Esophagus muscularis mucosa (tissue), 3 donors: ENCODE measurements around the gene PREX1.

ENCODE experiments used
- POLR2AphosphoS5 ChIP-seq, 2 donors: sonication (generic); formaldehyde crosslinking; IDR thresholded peaks; one replicate each; pipeline ENCODE4 v1.6.1; 2017; ENCODE audit warnings: antibody characterized with exemption in 2 of 2
- TF ChIP-seq, protein P1 (sequence below), 3 experiments: fragments of 200-600 bp in 2 of 3; fragments of 450-650 bp in 1 of 3; sonication (generic) in 2 of 3; IDR thresholded peaks; one replicate each; pipeline ENCODE4 v1.5.1; 2017 to 2019; ENCODE audit warnings: antibody characterized with exemption in 3 of 3, mild to moderate bottlenecking in 2 of 3, moderate library complexity in 1 of 3

DNA sequence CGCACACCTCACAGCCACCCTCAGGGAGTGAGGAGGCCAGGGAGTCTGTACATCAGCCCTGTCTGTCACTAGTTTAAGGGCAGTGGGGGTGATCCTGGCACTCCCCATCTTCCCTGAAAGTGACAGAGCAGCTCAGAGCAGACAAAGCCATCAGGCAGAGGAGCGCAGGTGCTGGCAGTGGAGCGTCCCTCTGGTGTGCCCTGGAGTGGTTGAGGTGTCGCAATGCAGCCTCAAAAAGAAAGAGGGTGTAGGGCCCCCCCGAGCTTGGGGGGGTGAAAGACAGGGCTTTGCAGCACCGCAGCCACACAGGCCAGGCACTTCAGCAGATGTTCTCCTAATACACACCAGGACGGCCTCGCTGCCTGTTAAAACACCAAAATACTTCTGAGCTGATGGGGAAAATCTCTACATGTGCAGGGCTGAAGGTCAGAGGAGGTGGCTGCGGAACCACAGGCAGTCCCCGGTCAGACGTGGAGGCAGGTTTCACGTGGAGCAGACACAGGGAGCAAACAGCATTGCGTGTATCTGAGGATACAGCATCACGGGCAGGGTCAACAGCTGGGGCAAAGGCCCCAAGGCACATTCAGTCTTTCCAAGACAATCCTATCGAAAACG lies 69.5 kb downstream of the PREX1 start:
- TF ChIP-seq, protein P1, sequence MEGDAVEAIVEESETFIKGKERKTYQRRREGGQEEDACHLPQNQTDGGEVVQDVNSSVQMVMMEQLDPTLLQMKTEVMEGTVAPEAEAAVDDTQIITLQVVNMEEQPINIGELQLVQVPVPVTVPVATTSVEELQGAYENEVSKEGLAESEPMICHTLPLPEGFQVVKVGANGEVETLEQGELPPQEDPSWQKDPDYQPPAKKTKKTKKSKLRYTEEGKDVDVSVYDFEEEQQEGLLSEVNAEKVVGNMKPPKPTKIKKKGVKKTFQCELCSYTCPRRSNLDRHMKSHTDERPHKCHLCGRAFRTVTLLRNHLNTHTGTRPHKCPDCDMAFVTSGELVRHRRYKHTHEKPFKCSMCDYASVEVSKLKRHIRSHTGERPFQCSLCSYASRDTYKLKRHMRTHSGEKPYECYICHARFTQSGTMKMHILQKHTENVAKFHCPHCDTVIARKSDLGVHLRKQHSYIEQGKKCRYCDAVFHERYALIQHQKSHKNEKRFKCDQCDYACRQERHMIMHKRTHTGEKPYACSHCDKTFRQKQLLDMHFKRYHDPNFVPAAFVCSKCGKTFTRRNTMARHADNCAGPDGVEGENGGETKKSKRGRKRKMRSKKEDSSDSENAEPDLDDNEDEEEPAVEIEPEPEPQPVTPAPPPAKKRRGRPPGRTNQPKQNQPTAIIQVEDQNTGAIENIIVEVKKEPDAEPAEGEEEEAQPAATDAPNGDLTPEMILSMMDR (IDR thresholded peaks at IDR 0.05) = no peak
- no peak for TF ChIP-seq POLR2AphosphoS5 (IDR thresholded peaks at IDR 0.05)
